CD4-positive, alpha-beta memory T cell (primary cell): ENCODE data around the gene OR52K1. TPM values are rescaled to one million over a fixed set of nuclear protein-coding genes. Genes with fewer than 3 reads are reported as not detected.

Experiments used
- CTCF ChIA-PET: fragments of 350-600 bp; sonication (Branson Sonifier 250); formaldehyde crosslinking; loops from one replicate; lab custom pipeline; 2021; ENCODE audit warnings: inconsistent platforms; ENCODE audit not compliant: partially characterized antibody; lab: Charles Lee
- POLR2A ChIA-PET: fragments of 350-600 bp; sonication (Branson Sonifier 250); formaldehyde crosslinking; loops from one replicate; lab custom pipeline; 2021; ENCODE audit not compliant: partially characterized antibody; lab: Charles Lee
- DNase-seq, 5 donors: peaks; one replicate each; pipeline versions ENCODE4 v3.0.0 to v3.0.0-alpha.2; 2020 to 2022; ENCODE audit warnings: mixed read lengths in 1 of 5
- H3K27ac ChIP-seq: one replicate; pipeline ENCODE4 v1.7.0; 2013; ENCODE audit warnings: low read depth, low read length
- H3K27me3 ChIP-seq: 2 replicates; pipeline ENCODE4 v1.7.0; 2013; ENCODE audit warnings: mild to moderate bottlenecking, low read length, moderate library complexity; ENCODE audit not compliant: insufficient read depth
- H3K36me3 ChIP-seq: 2 replicates; pipeline ENCODE4 v1.7.0; 2013; ENCODE audit warnings: mild to moderate bottlenecking, low read length, moderate library complexity; ENCODE audit not compliant: insufficient read depth
- H3K4me1 ChIP-seq: 2 replicates; pipeline ENCODE4 v1.7.0; 2013; ENCODE audit warnings: mild to moderate bottlenecking, low read length, moderate library complexity; ENCODE audit not compliant: insufficient read depth
- H3K4me3 ChIP-seq, 2 donors: one replicate each; pipeline ENCODE4 v1.7.0; 2013; ENCODE audit warnings: low read length in 2 of 2, mild to moderate bottlenecking in 1 of 2
- H3K9me3 ChIP-seq, 2 donors: one replicate each; pipeline ENCODE4 v1.7.0; 2013; ENCODE audit warnings: low read length in 2 of 2, control low read depth in 1 of 2; ENCODE audit not compliant: control insufficient read depth in 1 of 2
- H3K27ac Mint-ChIP-seq, 7 donors: one replicate each; pipeline ENCODE4 v1.8.0; 2020 to 2021; ENCODE audit warnings: mixed read lengths in 7 of 7, mild to moderate bottlenecking in 6 of 7, inconsistent platforms in 3 of 7, moderate library complexity in 3 of 7
- H3K27me3 Mint-ChIP-seq, 2 donors: one replicate each; pipeline ENCODE4 v1.8.0; 2020 to 2021; ENCODE audit warnings: mixed read lengths in 2 of 2
- H3K36me3 Mint-ChIP-seq, 2 donors: one replicate each; pipeline ENCODE4 v1.8.0; 2020 to 2021; ENCODE audit warnings: mixed read lengths in 2 of 2, inconsistent platforms in 1 of 2, mild to moderate bottlenecking in 1 of 2
- H3K4me1 Mint-ChIP-seq, 4 donors: one replicate each; pipeline ENCODE4 v1.8.0; 2020 to 2021; ENCODE audit warnings: mixed read lengths in 4 of 4, mild to moderate bottlenecking in 1 of 4
- H3K4me3 Mint-ChIP-seq, 8 donors: one replicate each; pipeline ENCODE4 v1.8.0; 2020 to 2021; ENCODE audit warnings: mixed read lengths in 8 of 8, mild to moderate bottlenecking in 7 of 8, moderate library complexity in 6 of 8, inconsistent platforms in 3 of 8
- H3K9me3 Mint-ChIP-seq, 8 donors: one replicate each; pipeline ENCODE4 v1.8.0; 2020 to 2021; ENCODE audit warnings: mixed read lengths in 8 of 8, mild to moderate bottlenecking in 5 of 8, inconsistent platforms in 3 of 8, moderate library complexity in 1 of 8
- intact Hi-C: fragments of 100-400 bp; cut with micrococcal nuclease; formaldehyde crosslinking; loops from one replicate; pipeline ENCODE4 v1.15.1; 2023
- polyA plus RNA-seq, 2 donors: library from polyadenylated mRNA; unstranded; fragments of 300-500 nt; fragmentation: Illumina TruSeq; gene quantifications; one replicate each; pipeline ENCODE4 v1.2.3, GENCODE V29; 2021
- total RNA-seq, 2 experiments: library from RNA; stranded (reverse); gene quantifications; one replicate each; pipeline ENCODE4 v1.2.3, GENCODE V29; 2021

The OR52K1 gene
- not detected for total RNA-seq
- polyA plus RNA-seq, result under 1 TPM in 1 of 2 donors, not detected in 1; 0.18 TPM

DNA sequence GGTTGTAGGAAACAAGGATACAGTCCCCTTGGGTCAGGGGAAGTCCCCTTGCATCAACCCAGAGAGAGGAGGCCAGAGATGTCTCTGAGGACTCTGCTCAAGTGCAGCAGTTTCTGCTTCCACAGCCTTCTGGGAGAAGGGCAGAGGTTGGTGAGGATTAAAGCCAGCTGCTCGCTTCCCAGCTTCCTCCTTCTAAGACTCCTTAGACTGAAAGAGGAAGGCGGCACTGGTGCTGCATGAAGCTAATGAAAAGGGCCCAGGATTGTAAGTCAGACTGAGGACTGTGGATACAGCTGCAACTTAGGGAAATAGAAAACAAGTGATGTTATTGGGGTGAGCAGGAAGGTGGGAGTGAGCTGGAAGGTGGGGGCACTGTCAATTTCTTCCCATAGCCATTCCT lies at the start of gene OR52K1:
TSS of gene OR52K1 (plus strand) at position 202 of the 400 bp plus-strand sequence. CDS start 6,255 bp downstream, outside the sequence.
- no peak for DNase-seq

DNA sequence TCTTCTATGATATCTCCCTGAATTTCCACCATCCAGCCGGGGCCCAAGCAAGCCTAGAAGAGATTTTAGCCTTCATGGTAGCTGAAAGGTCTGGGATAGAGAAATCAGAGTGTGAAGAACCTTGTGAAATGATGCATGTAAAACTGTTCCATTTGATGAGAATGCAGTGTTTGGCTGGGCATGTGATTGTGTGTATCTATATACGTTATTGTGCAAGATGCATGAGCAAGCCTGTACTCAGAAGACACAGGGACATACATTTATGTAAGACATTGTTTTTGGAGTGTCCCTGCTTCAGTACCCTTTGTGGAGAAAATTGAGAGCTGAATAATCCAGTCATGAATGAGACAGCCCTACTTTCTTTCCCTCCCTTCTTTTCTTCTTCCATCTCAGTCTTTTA lies 48.6 kb upstream of the OR52K1 start:
- CTCF ChIA-PET, result no interaction called here

More for the DNA sequence above, at the start of gene OR52K1:
- ChIA-PET CTCF (interaction anchor here (0.7 to 1.6 kb wide), 5 partner anchors 10 to 295 kb away, joined by 3 to 6 read pairs (median 3); no protein-coding TSS in a partner anchor), POLR2A (no interaction called here)
- Mint-ChIP-seq H3K4me3 (no peak within 1 kb of the TSS), H3K27me3 (peaks cover 3 to 9% of the 10 kb centered on the region in 2 donors), H3K27ac (no peak within 1 kb of the TSS), H3K9me3 (no peaks in the 10 kb centered on the region), H3K36me3 (no peaks in the 10 kb centered on the region), H3K4me1 (no peaks in the 10 kb centered on the region)
- Histone ChIP-seq H3K4me3 (no peak within 1 kb of the TSS), H3K9me3 (no peaks in the 10 kb centered on the region), H3K4me1 (no peaks in the 10 kb centered on the region), H3K36me3 (no peaks in the 10 kb centered on the region), H3K27me3 (no peaks in the 10 kb centered on the region), H3K27ac (no peak within 1 kb of the TSS)
- intact Hi-C loops, result no loop called here

DNA sequence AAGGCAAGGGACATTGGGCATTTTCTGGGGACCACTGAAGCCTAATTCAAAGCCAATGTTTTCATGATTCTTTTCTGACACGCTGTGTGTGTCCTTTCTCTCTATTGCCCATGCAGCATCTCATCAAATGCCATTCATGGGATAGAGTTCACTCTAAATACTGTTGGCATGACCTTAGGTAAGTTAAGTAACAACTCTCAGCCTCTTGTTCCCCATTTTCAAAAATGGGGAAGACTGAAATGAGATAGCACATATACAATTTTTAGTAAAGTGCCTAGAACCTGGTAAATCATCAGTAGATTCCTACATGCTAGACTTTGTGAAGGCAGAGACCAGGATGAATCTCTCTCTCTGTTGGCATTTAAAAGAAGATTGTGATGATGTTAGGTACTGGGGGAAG lies 46.0 kb upstream of the OR52K1 start:
- peaks cover 0 to 8% (median 3%) of the 10 kb centered on the region in 8 donors for H3K9me3 Mint-ChIP-seq
- Histone ChIP-seq H3K27me3 (no peaks in the 10 kb centered on the region), H3K9me3 (no peaks in the 10 kb centered on the region), H3K4me1 (no peaks in the 10 kb centered on the region), H3K4me3 (no peak overlapping the region), H3K36me3 (no peaks in the 10 kb centered on the region), H3K27ac (no peak overlapping the region)
- intact Hi-C loops, result no loop called here
- no peak overlapping the region for H3K27ac Mint-ChIP-seq
- H3K4me3 Mint-ChIP-seq, result no peak overlapping the region
- no peaks in the 10 kb centered on the region for H3K36me3 Mint-ChIP-seq
- ChIA-PET POLR2A (no interaction called here), CTCF (no interaction called here)
- H3K27me3 Mint-ChIP-seq, result peaks cover 6 to 14% of the 10 kb centered on the region in 2 donors
- no peaks in the 10 kb centered on the region for H3K4me1 Mint-ChIP-seq
- DNase-seq, result no peak

More for the DNA sequence above, 48.6 kb upstream of the OR52K1 start:
- Mint-ChIP-seq H3K4me1 (no peaks in the 10 kb centered on the region), H3K4me3 (no peak overlapping the region), H3K27ac (peak overlapping the region in 1 of 7 donors; percentile 55), H3K27me3 (peaks cover 6 to 18% of the 10 kb centered on the region in 2 donors), H3K9me3 (peaks cover 0 to 4% (median under 1%) of the 10 kb centered on the region in 8 donors), H3K36me3 (no peaks in the 10 kb centered on the region)
- DNase-seq, result no peak
- no peaks in the 10 kb centered on the region for H3K4me1 ChIP-seq
- H3K27me3 ChIP-seq, result no peaks in the 10 kb centered on the region
- H3K27ac ChIP-seq, result no peak overlapping the region
- intact Hi-C loops, result no loop called here
- no peaks in the 10 kb centered on the region for H3K9me3 ChIP-seq
- H3K4me3 ChIP-seq, result no peak overlapping the region
- POLR2A ChIA-PET, result no interaction called here
- no peaks in the 10 kb centered on the region for H3K36me3 ChIP-seq

DNA sequence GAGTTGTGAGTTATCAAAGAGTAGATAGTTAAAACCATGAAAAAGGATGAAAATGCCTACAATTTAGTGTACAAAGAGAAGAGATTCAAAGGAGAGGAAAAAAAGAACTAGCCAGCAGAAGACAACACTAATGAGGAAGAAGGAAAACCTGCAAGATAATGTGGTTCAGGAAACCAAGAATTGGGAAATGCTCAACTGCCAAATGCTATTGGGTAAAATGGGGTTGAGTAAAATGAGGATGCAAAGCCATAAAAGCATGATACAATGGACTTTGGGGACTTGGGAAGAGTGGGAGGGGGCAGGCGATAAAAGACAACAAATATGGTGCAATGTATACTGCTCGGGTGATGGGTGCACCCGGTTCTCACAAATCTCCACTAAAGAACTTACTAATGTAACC lies 40.9 kb upstream of the OR52K1 start:
- no peaks in the 10 kb centered on the region for H3K4me1 ChIP-seq
- no peak overlapping the region for H3K4me3 ChIP-seq
- H3K27ac Mint-ChIP-seq, result no peak overlapping the region
- peaks cover 0 to 8% (median 3%) of the 10 kb centered on the region in 8 donors for H3K9me3 Mint-ChIP-seq
- H3K36me3 ChIP-seq, result no peaks in the 10 kb centered on the region
- no peaks in the 10 kb centered on the region for H3K4me1 Mint-ChIP-seq
- no peaks in the 10 kb centered on the region for H3K9me3 ChIP-seq
- POLR2A ChIA-PET, result no interaction called here
- DNase-seq, result no peak
- intact Hi-C loops, result no loop called here
- peaks cover 3 to 9% of the 10 kb centered on the region in 2 donors for H3K27me3 Mint-ChIP-seq
- no peak overlapping the region for H3K27ac ChIP-seq
- H3K36me3 Mint-ChIP-seq, result no peaks in the 10 kb centered on the region
- no peaks in the 10 kb centered on the region for H3K27me3 ChIP-seq
- CTCF ChIA-PET, result no interaction called here
- H3K4me3 Mint-ChIP-seq, result no peak overlapping the region

DNA sequence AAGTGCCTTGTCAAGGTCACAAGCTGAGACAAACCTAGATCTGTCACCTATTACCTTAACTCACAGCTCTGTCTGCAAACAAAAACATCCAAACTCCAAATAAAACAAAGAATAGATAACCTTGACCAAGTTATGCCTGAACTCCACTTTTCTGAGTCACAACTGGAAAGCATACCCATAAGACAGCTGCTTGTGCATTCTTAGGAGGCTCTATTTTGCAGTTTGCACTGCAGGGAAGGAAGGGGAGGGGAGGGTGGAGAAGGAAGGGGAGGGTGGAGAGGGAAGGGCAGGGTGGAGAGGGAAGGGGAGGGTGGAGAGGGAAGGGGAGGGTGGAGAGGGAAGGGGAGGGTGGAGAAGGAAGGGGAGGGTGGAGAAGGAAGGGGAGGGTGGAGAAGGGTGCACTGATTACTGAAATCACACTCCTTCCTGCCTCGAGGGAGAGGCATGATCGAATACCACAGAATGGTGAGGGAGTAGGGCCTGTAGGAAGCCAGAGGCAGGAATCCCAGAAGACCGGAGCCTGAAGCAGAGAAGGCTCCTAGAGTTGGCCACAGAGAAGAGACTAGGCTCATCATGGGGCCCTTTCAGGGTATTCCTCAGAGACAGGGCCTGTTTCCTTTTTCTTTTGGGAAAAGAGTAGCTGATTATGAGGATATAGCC lies 39.1 kb upstream of the OR52K1 start:
- no peak overlapping the region for H3K27ac ChIP-seq
- no peaks in the 10 kb centered on the region for H3K9me3 ChIP-seq
- no peak overlapping the region for H3K4me3 ChIP-seq
- no peaks in the 10 kb centered on the region for H3K36me3 ChIP-seq
- ChIA-PET CTCF (no interaction called here), POLR2A (no interaction called here)
- Mint-ChIP-seq H3K4me3 (no peak overlapping the region), H3K9me3 (peaks cover 0 to 8% (median 3%) of the 10 kb centered on the region in 8 donors), H3K27me3 (peaks cover 3 to 5% of the 10 kb centered on the region in 2 donors), H3K36me3 (no peaks in the 10 kb centered on the region), H3K4me1 (no peaks in the 10 kb centered on the region), H3K27ac (no peak overlapping the region)
- intact Hi-C loops, result no loop called here
- H3K27me3 ChIP-seq, result no peaks in the 10 kb centered on the region
- DNase-seq, result no peak
- H3K4me1 ChIP-seq, result no peaks in the 10 kb centered on the region

DNA sequence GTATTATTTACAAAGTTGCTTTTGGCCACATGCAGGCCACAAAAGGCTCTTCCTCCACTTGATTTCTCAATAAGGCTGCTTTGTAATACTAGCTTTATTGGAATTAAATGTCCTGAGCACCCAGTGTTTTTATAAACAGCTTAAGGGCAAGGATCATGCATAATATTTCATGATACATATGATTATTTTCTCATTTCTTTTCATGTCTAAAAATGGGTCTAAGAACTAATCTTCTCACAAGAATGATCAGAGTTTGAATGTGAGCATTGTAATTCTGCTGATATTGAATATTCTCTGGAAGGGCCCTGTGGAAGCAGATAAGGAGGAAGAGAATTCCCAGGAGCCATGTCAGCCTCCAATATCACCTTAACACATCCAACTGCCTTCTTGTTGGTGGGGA lies 33.5 kb upstream of the OR52K1 start, which contains the start of gene OR52K2:
TSS of gene OR52K2 (plus strand) at position 301 of the 400 bp plus-strand sequence. CDS start at position 346, 45 bp downstream.
- Mint-ChIP-seq H3K27ac (no peak within 1 kb of the TSS), H3K4me1 (no peaks in the 10 kb centered on the region), H3K36me3 (no peaks in the 10 kb centered on the region), H3K4me3 (no peak within 1 kb of the TSS), H3K9me3 (peaks cover 0 to 8% (median 3%) of the 10 kb centered on the region in 8 donors), H3K27me3 (peaks cover 1 to 2% of the 10 kb centered on the region in 2 donors)
- no peak for DNase-seq
- intact Hi-C loops, result no loop called here
- Histone ChIP-seq H3K27ac (no peak within 1 kb of the TSS), H3K4me3 (no peak within 1 kb of the TSS), H3K4me1 (no peaks in the 10 kb centered on the region), H3K27me3 (no peaks in the 10 kb centered on the region), H3K36me3 (no peaks in the 10 kb centered on the region), H3K9me3 (no peaks in the 10 kb centered on the region)
- CTCF ChIA-PET, result interaction anchor here (1.3 kb wide), 1 partner anchor 45 kb away, joined by 3 read pairs; no protein-coding TSS in a partner anchor
- POLR2A ChIA-PET, result no interaction called here

DNA sequence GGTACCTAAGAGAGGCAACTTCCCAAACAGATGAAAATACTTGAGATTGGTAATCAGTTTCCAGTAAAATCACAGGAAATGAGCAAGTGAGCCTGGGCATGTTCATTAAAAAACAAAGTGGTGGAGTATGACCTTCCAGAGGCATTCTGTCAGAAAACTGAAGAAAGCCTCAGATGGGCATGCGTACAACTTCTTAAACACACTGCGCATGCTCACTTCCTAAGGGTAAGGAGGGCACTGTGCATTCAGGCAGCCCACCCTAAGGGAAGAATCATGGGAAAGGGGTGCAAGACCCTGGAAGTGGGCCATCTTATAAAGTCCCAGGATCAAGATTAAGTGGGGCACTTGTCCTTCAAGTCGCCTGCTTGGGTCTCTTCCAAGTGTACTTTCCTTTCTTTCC lies 29.3 kb upstream of the OR52K1 start:
- POLR2A ChIA-PET, result no interaction called here
- no peaks in the 10 kb centered on the region for H3K27me3 ChIP-seq
- intact Hi-C loops, result no loop called here
- no peak for DNase-seq
- CTCF ChIA-PET, result no interaction called here
- Mint-ChIP-seq H3K9me3 (peaks cover 2 to 17% (median 7%) of the 10 kb centered on the region in 8 donors), H3K27me3 (peaks cover 1 to 6% of the 10 kb centered on the region in 2 donors), H3K4me1 (no peaks in the 10 kb centered on the region), H3K27ac (no peak overlapping the region), H3K36me3 (no peaks in the 10 kb centered on the region), H3K4me3 (no peak overlapping the region)
- H3K4me3 ChIP-seq, result no peak overlapping the region
- H3K9me3 ChIP-seq, result no peaks in the 10 kb centered on the region
- H3K4me1 ChIP-seq, result no peaks in the 10 kb centered on the region
- no peak overlapping the region for H3K27ac ChIP-seq
- H3K36me3 ChIP-seq, result no peaks in the 10 kb centered on the region
